PC-3 (cell line): ENCODE results near the gene IGFBP3. TPM values are rescaled to one million over a fixed set of nuclear protein-coding genes. Genes with fewer than 3 reads are reported as not detected.

Experiments used
- ATAC-seq: fragments of 200-7000 bp; cut with Tn5 transposase; 2 replicates; pipeline ENCODE4 v1.9.1; 2020; ENCODE audit warnings: mild to moderate bottlenecking, moderate library complexity
- BruUV-seq: library from RNA; stranded (reverse); fragments of 400-500 nt; replicated peaks from 2 replicates; lab custom pipeline; 2021; lab: Mats Ljungman, UMichigan
- CTCF ChIA-PET: fragments of 300-600 bp; sonication (Branson Sonifier 250); formaldehyde crosslinking; loops from one replicate; lab custom pipeline; 2022; ENCODE audit warnings: antibody characterized with exemption; lab: Charles Lee
- POLR2A ChIA-PET: fragments of 300-600 bp; sonication (Branson Sonifier 250); formaldehyde crosslinking; loops from one replicate; lab custom pipeline; 2022; ENCODE audit warnings: antibody characterized with exemption; ENCODE audit not compliant: unreplicated experiment; lab: Charles Lee
- DNase-seq: peaks from one replicate; pipeline ENCODE4 v3.0.0-alpha.2; 2015
- H2AFZ ChIP-seq: fragments of 300-600 bp; sonication (generic); 2 replicates; pipeline ENCODE4 v1.6.0; 2016; ENCODE audit warnings: antibody characterized with exemption, low read length
- H3F3A ChIP-seq: fragments of 300-600 bp; sonication (generic); one replicate; pipeline ENCODE4 v1.6.0; 2017; ENCODE audit warnings: antibody characterized with exemption, low read length, control low read depth, mild to moderate bottlenecking; ENCODE audit not compliant: unreplicated experiment
- H3K27ac ChIP-seq: fragments of 300-600 bp; sonication (generic); 2 replicates; pipeline ENCODE4 v1.5.1; 2016; ENCODE audit warnings: mild to moderate bottlenecking, low read length
- H3K27me3 ChIP-seq: fragments of 300-600 bp; sonication (generic); 2 replicates; pipeline ENCODE4 v1.6.1; 2016; ENCODE audit warnings: low read length, mixed read lengths
- H3K36me3 ChIP-seq: fragments of 300-600 bp; sonication (generic); 2 replicates; pipeline ENCODE4 v1.6.1; 2016; ENCODE audit warnings: low read depth, mixed run types, low read length, mixed read lengths
- H3K4me1 ChIP-seq: fragments of 300-600 bp; sonication (generic); 2 replicates; pipeline ENCODE4 v1.5.1; 2016; ENCODE audit warnings: low read length; ENCODE audit not compliant: insufficient read depth
- H3K4me2 ChIP-seq: fragments of 300-600 bp; sonication (generic); 2 replicates; pipeline ENCODE4 v1.6.0; 2016; ENCODE audit warnings: low read length
- H3K4me3 ChIP-seq: fragments of 300-600 bp; sonication (generic); 2 replicates; pipeline ENCODE4 v1.5.1; 2016; ENCODE audit warnings: mild to moderate bottlenecking, low read length, mixed read lengths
- H3K79me2 ChIP-seq: fragments of 300-600 bp; sonication (generic); 2 replicates; pipeline ENCODE4 v1.6.1; 2017; ENCODE audit warnings: low read length, mixed read lengths
- H3K9ac ChIP-seq: fragments of 300-600 bp; sonication (generic); 2 replicates; pipeline ENCODE4 v1.6.0; 2016; ENCODE audit warnings: mild to moderate bottlenecking, low read length
- H3K9me2 ChIP-seq: fragments of 300-600 bp; sonication (generic); replicated peaks from 2 replicates; pipeline ENCODE4 v1.6.1; 2016; ENCODE audit warnings: mixed run types, low read length, mixed read lengths
- H3K9me3 ChIP-seq: fragments of 300-600 bp; sonication (generic); 2 replicates; pipeline ENCODE4 v1.6.1; 2016; ENCODE audit warnings: low read length, mixed read lengths
- H4K20me1 ChIP-seq: fragments of 300-600 bp; sonication (generic); 2 replicates; pipeline ENCODE4 v1.6.1; 2016; ENCODE audit warnings: low read length, mixed read lengths
- EZH2 ChIP-seq: fragments of 300-600 bp; sonication (generic); IDR thresholded peaks from one replicate; pipeline ENCODE4 v1.6.1; 2017; ENCODE audit warnings: antibody characterized with exemption, mild to moderate bottlenecking, low read length; ENCODE audit not compliant: unreplicated experiment
- EZH2phosphoT487 ChIP-seq: fragments of 300-600 bp; sonication (generic); IDR thresholded peaks from 2 replicates; pipeline ENCODE4 v1.6.1; 2018; ENCODE audit warnings: mild to moderate bottlenecking, antibody characterized with exemption, low read length, borderline replicate concordance
- intact Hi-C: fragments of 100-400 bp; cut with micrococcal nuclease; formaldehyde crosslinking; loops from 2 replicates; pipeline ENCODE4 v1.9.0; 2023
- total RNA-seq: library from RNA; depleted of rRNA; stranded (reverse); fragments of >200 nt; gene quantifications from 2 replicates; pipeline ENCODE4 v1.2.3, GENCODE V29; 2014
- TF ChIP-seq, protein P1 (sequence below): fragments of 300-600 bp; sonication (generic); conservative IDR thresholded peaks from 2 replicates; pipeline ENCODE4 v1.5.1; 2017; ENCODE audit warnings: antibody characterized with exemption, low read depth, mild to moderate bottlenecking, low read length

IGFBP3 gene
- total RNA-seq, 1 experiment from 2014 or later = 120 TPM

DNA sequence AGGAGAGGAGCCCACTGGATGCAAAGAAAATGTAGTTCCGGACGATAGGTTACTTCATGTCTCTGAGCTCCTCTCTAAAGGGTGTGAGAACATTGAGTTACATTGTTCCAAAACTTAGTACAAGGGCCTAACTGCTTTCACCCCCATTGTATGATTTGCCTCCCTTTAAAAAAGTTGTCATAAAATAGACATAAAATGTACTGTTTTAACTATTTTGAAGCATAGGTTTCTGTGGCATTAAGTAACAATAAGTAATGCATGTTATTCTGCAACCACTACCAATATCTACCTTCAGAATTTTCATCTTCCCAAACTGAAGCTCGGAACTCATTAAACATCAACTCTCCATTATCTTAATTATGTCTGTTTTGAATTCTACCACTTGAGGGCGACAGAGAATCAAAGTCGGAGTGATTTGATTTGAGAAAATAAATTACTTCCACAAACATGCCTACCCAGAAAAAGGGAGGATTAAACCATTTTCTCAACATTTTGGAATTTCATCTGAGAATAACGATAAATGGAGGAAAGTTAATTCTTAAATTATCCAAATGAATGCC, 30.1 kb downstream of the IGFBP3 start:
- H3K4me1 ChIP-seq = peaks cover 26% of the 10 kb centered on the region
- no peaks in the 10 kb centered on the region for H3K27me3 ChIP-seq
- no peak overlapping the region for H3K9ac ChIP-seq
- TF ChIP-seq, protein P1, sequence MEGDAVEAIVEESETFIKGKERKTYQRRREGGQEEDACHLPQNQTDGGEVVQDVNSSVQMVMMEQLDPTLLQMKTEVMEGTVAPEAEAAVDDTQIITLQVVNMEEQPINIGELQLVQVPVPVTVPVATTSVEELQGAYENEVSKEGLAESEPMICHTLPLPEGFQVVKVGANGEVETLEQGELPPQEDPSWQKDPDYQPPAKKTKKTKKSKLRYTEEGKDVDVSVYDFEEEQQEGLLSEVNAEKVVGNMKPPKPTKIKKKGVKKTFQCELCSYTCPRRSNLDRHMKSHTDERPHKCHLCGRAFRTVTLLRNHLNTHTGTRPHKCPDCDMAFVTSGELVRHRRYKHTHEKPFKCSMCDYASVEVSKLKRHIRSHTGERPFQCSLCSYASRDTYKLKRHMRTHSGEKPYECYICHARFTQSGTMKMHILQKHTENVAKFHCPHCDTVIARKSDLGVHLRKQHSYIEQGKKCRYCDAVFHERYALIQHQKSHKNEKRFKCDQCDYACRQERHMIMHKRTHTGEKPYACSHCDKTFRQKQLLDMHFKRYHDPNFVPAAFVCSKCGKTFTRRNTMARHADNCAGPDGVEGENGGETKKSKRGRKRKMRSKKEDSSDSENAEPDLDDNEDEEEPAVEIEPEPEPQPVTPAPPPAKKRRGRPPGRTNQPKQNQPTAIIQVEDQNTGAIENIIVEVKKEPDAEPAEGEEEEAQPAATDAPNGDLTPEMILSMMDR = peak; percentile 82
- no peak for TF ChIP-seq EZH2
- 0 out of 2 replicates have a peak, but pooled peaks cover 5% of the 10 kb centered on the region for H3K79me2 ChIP-seq
- intact Hi-C loops = loop anchor here (1.0 to 2.0 kb wide), 3 partner anchors 26 to 1364 kb away; no protein-coding TSS in a partner anchor
- H3K4me3 ChIP-seq = no peak overlapping the region
- H3K27ac ChIP-seq = no peak overlapping the region
- ATAC-seq = no peak
- no peaks in the 10 kb centered on the region for H3K9me2 ChIP-seq
- ChIA-PET POLR2A (no interaction called here), CTCF (interaction anchor here (0.5 kb wide), 1 partner anchor 827 kb away, joined by 3 read pairs; no protein-coding TSS in a partner anchor)
- no peak overlapping the region for H3K4me2 ChIP-seq
- no peaks in the 10 kb centered on the region for H3F3A ChIP-seq
- H3K9me3 ChIP-seq = no peaks in the 10 kb centered on the region
- no peak overlapping the region for H2AFZ ChIP-seq
- H3K36me3 ChIP-seq = no peaks in the 10 kb centered on the region
- no TSS peak for BruUV-seq
- peak; percentile 78 for DNase-seq
- no peaks in the 10 kb centered on the region for H4K20me1 ChIP-seq

DNA sequence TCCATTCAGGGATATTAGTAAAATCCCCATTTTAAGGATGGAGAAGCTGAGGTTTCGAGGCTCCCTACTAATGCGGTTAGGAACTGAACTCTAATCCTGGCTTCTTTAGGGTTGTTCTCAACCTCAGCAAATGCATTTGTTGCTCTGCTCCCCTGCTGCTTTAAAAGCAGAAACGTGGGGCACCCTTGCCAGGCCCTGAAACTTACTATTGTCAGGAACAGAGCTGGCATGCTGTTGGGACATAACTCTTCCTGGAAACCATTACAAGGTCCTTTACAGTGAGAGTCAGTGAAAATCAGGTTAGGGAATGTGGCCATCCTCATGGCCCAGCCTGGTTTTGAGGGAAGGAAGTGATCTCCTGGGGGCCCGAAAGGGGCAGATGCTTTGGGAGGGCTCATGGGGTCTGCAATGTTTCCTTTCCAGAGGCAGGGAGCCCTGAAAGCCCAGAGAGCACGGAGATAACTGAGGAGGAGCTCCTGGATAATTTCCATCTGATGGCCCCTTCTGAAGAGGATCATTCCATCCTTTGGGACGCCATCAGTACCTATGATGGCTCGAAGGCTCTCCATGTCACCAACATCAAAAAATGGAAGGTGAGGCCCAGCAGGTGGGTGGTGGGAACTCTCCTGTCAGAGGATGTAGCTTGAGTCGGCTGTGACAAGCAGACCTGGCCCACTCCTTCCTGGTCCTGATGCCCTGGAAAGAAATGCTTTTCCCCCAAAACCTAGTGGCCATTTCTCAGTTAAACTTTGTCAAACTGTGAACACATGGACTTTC, 30.8 kb downstream of the IGFBP3 start:
- H3K9me2 ChIP-seq = no peaks in the 10 kb centered on the region
- H3K27ac ChIP-seq = no peak overlapping the region
- 0 out of 2 replicates have a peak, but pooled peaks cover 5% of the 10 kb centered on the region for H3K79me2 ChIP-seq
- ChIA-PET POLR2A (no interaction called here), CTCF (interaction anchor here (0.5 kb wide), 1 partner anchor 828 kb away, joined by 3 read pairs; no protein-coding TSS in a partner anchor)
- no TSS peak for BruUV-seq
- TF ChIP-seq EZH2phosphoT487 (no peak), EZH2 (no peak)
- TF ChIP-seq, protein P1 = no peak
- ATAC-seq (no peak), DNase-seq (no peak)
- intact Hi-C loops = loop anchor here (2.0 kb wide), 2 partner anchors 26 to 1364 kb away; no protein-coding TSS in a partner anchor
- H2AFZ ChIP-seq = no peak overlapping the region
- H3K4me3 ChIP-seq = no peak overlapping the region
- H4K20me1 ChIP-seq = no peaks in the 10 kb centered on the region
- H3K9ac ChIP-seq = no peak overlapping the region
- no peaks in the 10 kb centered on the region for H3K36me3 ChIP-seq
- no peaks in the 10 kb centered on the region for H3F3A ChIP-seq
- no peaks in the 10 kb centered on the region for H3K9me3 ChIP-seq
- H3K27me3 ChIP-seq = no peaks in the 10 kb centered on the region
- peaks cover 32% of the 10 kb centered on the region for H3K4me1 ChIP-seq
- no peak overlapping the region for H3K4me2 ChIP-seq
